IPS DF 6.9 (cell line): ENCODE data around the gene EYA4.

Experiments
- DNase-seq: peaks from one replicate; pipeline ENCODE4 v3.0.0-alpha.2; 2013; ENCODE audit warnings: low read depth, low spot score
- H3K27ac ChIP-seq: one replicate; pipeline ENCODE4 v1.5.1; 2013; ENCODE audit warnings: low read length, control low read depth
- H3K27me3 ChIP-seq: 2 replicates; pipeline ENCODE4 v1.6.1; 2013; ENCODE audit warnings: mild to moderate bottlenecking, low read length; ENCODE audit not compliant: control insufficient read depth, insufficient read depth
- H3K36me3 ChIP-seq: 2 replicates; pipeline ENCODE4 v1.6.1; 2013; ENCODE audit warnings: low read length; ENCODE audit not compliant: control insufficient read depth, insufficient read depth
- H3K4me1 ChIP-seq: 2 replicates; pipeline ENCODE4 v1.6.1; 2013; ENCODE audit warnings: low read length; ENCODE audit not compliant: control insufficient read depth, insufficient read depth
- H3K4me3 ChIP-seq: 2 replicates; pipeline ENCODE4 v1.5.1; 2013; ENCODE audit warnings: mild to moderate bottlenecking, low read length
- H3K9me3 ChIP-seq: 2 replicates; pipeline ENCODE4 v1.6.1; 2013; ENCODE audit warnings: low read length, inconsistent platforms; ENCODE audit not compliant: control insufficient read depth, insufficient read depth
- WGBS: extraction: QIAGEN DNeasy Blood & Tissue Kit; methylation state at CpG from one replicate; pipeline ENCODE4 v1.1.7; 2013; ENCODE audit warnings: mixed read lengths, missing lambda C conversion rate; ENCODE audit not compliant: insufficient read length, insufficient coverage; 5-methylcytosine and 5-hydroxymethylcytosine counted together

Gene EYA4

GRCh38 chr6:133241086-133241900 lies at the start of gene EYA4:
EYA4 (plus strand) TSS chr6:133241357; CDS start chr6:133274781, 33,424 bp downstream.
- Histone ChIP-seq H3K9me3 (no peaks in the 10 kb centered on the region), H3K4me3 (peak within 1 kb of the TSS; percentile 69), H3K27me3 (peaks cover 36% of the 10 kb centered on the region), H3K27ac (no peak within 1 kb of the TSS), H3K36me3 (no peaks in the 10 kb centered on the region), H3K4me1 (no peaks in the 10 kb centered on the region)
- no CpG with 5 or more reads among the region's 84 CpGs for WGBS
- no peak for DNase-seq

GRCh38 chr6:133193396-133193795 lies 47.8 kb upstream of the EYA4 start:
- no CpG with 5 or more reads among the region's 1 CpG for WGBS
- Histone ChIP-seq H3K4me3 (no peak overlapping the region), H3K9me3 (no peaks in the 10 kb centered on the region), H3K36me3 (no peaks in the 10 kb centered on the region), H3K27me3 (no peaks in the 10 kb centered on the region), H3K4me1 (no peaks in the 10 kb centered on the region), H3K27ac (no peak overlapping the region)
- no peak for DNase-seq

GRCh38 chr6:133198725-133199124 lies 42.4 kb upstream of the EYA4 start:
- DNase-seq, result no peak
- no peak overlapping the region for H3K27ac ChIP-seq
- H3K4me3 ChIP-seq, result no peak overlapping the region
- no peaks in the 10 kb centered on the region for H3K4me1 ChIP-seq
- no peaks in the 10 kb centered on the region for H3K36me3 ChIP-seq
- H3K27me3 ChIP-seq, result no peaks in the 10 kb centered on the region
- WGBS, result no CpG with 5 or more reads among the region's 2 CpGs
- no peaks in the 10 kb centered on the region for H3K9me3 ChIP-seq

- DNase-seq, result no peak
- WGBS, result no CpG with 5 or more reads among the region's 4 CpGs
- no peak overlapping the region for H3K27ac ChIP-seq
- H3K27me3 ChIP-seq, result no peaks in the 10 kb centered on the region
- no peaks in the 10 kb centered on the region for H3K4me1 ChIP-seq
- H3K36me3 ChIP-seq, result no peaks in the 10 kb centered on the region
- H3K9me3 ChIP-seq, result no peaks in the 10 kb centered on the region
- no peak overlapping the region for H3K4me3 ChIP-seq
Observed at GRCh38 chr6:133201231-133201630, 39.9 kb upstream of the EYA4 start.

GRCh38 chr6:133202610-133203343 lies 38.4 kb upstream of the EYA4 start:
- H3K27me3 ChIP-seq, result no peaks in the 10 kb centered on the region
- H3K4me1 ChIP-seq, result no peaks in the 10 kb centered on the region
- no peak for DNase-seq
- H3K9me3 ChIP-seq, result no peaks in the 10 kb centered on the region
- WGBS, result no CpG with 5 or more reads among the region's 4 CpGs
- no peaks in the 10 kb centered on the region for H3K36me3 ChIP-seq
- H3K4me3 ChIP-seq, result no peak overlapping the region
- no peak overlapping the region for H3K27ac ChIP-seq

- no CpG with 5 or more reads among the region's 5 CpGs for WGBS
- H3K36me3 ChIP-seq, result no peaks in the 10 kb centered on the region
- no peaks in the 10 kb centered on the region for H3K4me1 ChIP-seq
- H3K27me3 ChIP-seq, result no peaks in the 10 kb centered on the region
- no peaks in the 10 kb centered on the region for H3K9me3 ChIP-seq
- H3K4me3 ChIP-seq, result no peak overlapping the region
- no peak overlapping the region for H3K27ac ChIP-seq
- DNase-seq, result no peak
Observed at GRCh38 chr6:133203344-133203697, 37.8 kb upstream of the EYA4 start.

GRCh38 chr6:133205304-133205703 lies 35.9 kb upstream of the EYA4 start:
- Histone ChIP-seq H3K27ac (no peak overlapping the region), H3K9me3 (no peaks in the 10 kb centered on the region), H3K4me3 (no peak overlapping the region), H3K36me3 (no peaks in the 10 kb centered on the region), H3K27me3 (no peaks in the 10 kb centered on the region), H3K4me1 (no peaks in the 10 kb centered on the region)
- no peak for DNase-seq

GRCh38 chr6:133206942-133207341 lies 34.2 kb upstream of the EYA4 start:
- no peak for DNase-seq
- no CpG with 5 or more reads among the region's 5 CpGs for WGBS
- no peaks in the 10 kb centered on the region for H3K27me3 ChIP-seq
- H3K36me3 ChIP-seq, result no peaks in the 10 kb centered on the region
- no peak overlapping the region for H3K27ac ChIP-seq
- H3K4me1 ChIP-seq, result no peaks in the 10 kb centered on the region
- H3K9me3 ChIP-seq, result no peaks in the 10 kb centered on the region
- H3K4me3 ChIP-seq, result no peak overlapping the region

- DNase-seq, result no peak
- no peak overlapping the region for H3K4me3 ChIP-seq
- no peaks in the 10 kb centered on the region for H3K36me3 ChIP-seq
- no peaks in the 10 kb centered on the region for H3K9me3 ChIP-seq
- no peaks in the 10 kb centered on the region for H3K4me1 ChIP-seq
- no peak overlapping the region for H3K27ac ChIP-seq
- H3K27me3 ChIP-seq, result no peaks in the 10 kb centered on the region
Observed at GRCh38 chr6:133207754-133208153, 33.4 kb upstream of the EYA4 start.

- no CpG with 5 or more reads among the region's 4 CpGs for WGBS
- no peak overlapping the region for H3K4me3 ChIP-seq
- H3K9me3 ChIP-seq, result no peaks in the 10 kb centered on the region
- no peak overlapping the region for H3K27ac ChIP-seq
- no peak for DNase-seq
- no peaks in the 10 kb centered on the region for H3K27me3 ChIP-seq
- no peaks in the 10 kb centered on the region for H3K36me3 ChIP-seq
- no peaks in the 10 kb centered on the region for H3K4me1 ChIP-seq
Observed at GRCh38 chr6:133208183-133208755, 32.9 kb upstream of the EYA4 start.
